ENCODE results near the gene KAT6B.

Gene KAT6B

GRCh38 chr10:74898201-74898976, 72.0 kb downstream of the KAT6B start:
- TF ChIP-seq CTCF (IDR thresholded peaks at IDR 0.05; ENCODE audit: borderline replicate concordance, insufficient read depth, low read depth, low read length): no peak
- no peak overlapping the region for H3K4me3 ChIP-seq (ENCODE audit: low read depth, low read length)

- no peak overlapping the region for H3K4me3 ChIP-seq (ENCODE audit: low read depth, low read length)
- TF ChIP-seq CTCF (IDR thresholded peaks at IDR 0.05; ENCODE audit: borderline replicate concordance, insufficient read depth, low read depth, low read length): no peak
Measured at GRCh38 chr10:74900297-74900696, 73.9 kb downstream of the KAT6B start.

GRCh38 chr10:74901301-74901700, 74.9 kb downstream of the KAT6B start:
- TF ChIP-seq CTCF (IDR thresholded peaks at IDR 0.05; ENCODE audit: borderline replicate concordance, insufficient read depth, low read depth, low read length): no peak
- H3K4me3 ChIP-seq (ENCODE audit: low read depth, low read length): no peak overlapping the region

GRCh38 chr10:74901867-74902450, 75.6 kb downstream of the KAT6B start:
- no peak overlapping the region for H3K4me3 ChIP-seq (ENCODE audit: low read depth, low read length)
- TF ChIP-seq CTCF (IDR thresholded peaks at IDR 0.05; ENCODE audit: borderline replicate concordance, insufficient read depth, low read depth, low read length): no peak

- no peak for TF ChIP-seq CTCF (IDR thresholded peaks at IDR 0.05; ENCODE audit: borderline replicate concordance, insufficient read depth, low read depth, low read length)
Measured at GRCh38 chr10:74903491-74903890, 77.1 kb downstream of the KAT6B start.

GRCh38 chr10:74906611-74907198, 80.3 kb downstream of the KAT6B start:
- no peak for TF ChIP-seq CTCF (IDR thresholded peaks at IDR 0.05; ENCODE audit: borderline replicate concordance, insufficient read depth, low read depth, low read length)

More at GRCh38 chr10:74903491-74903890, 77.1 kb downstream of the KAT6B start:
- H3K4me3 ChIP-seq (ENCODE audit: low read depth, low read length): no peak overlapping the region

More at GRCh38 chr10:74906611-74907198, 80.3 kb downstream of the KAT6B start:
- H3K4me3 ChIP-seq (ENCODE audit: low read depth, low read length): no peak overlapping the region

Data from GM12875 (cell line).